Thoracic aorta (tissue), 2 donors: ENCODE measurements around the gene PDE4C. TPM values are rescaled to one million over a fixed set of nuclear protein-coding genes. Genes with fewer than 3 reads are reported as not detected.

Source experiments
- ATAC-seq: fragments of 150-250 bp; one replicate; pipeline ENCODE4 v1.8.0; 2017; ENCODE audit warnings: low read depth; ENCODE audit not compliant: insufficient number of reproducible peaks, low FRiP score
- DNase-seq: peaks from one replicate; pipeline ENCODE4 v3.0.0-alpha.2; 2020; ENCODE audit warnings: low spot score
- H3K27ac ChIP-seq, 2 donors: fragments of 200-600 bp; sonication (generic); 1 replicate in 1 of 2; 2 replicates in 1 of 2; pipeline ENCODE4 v1.5.1; 2016; ENCODE audit warnings: mild to moderate bottlenecking in 2 of 2, moderate library complexity in 2 of 2
- H3K27me3 ChIP-seq: fragments of 200-600 bp; sonication (generic); replicated peaks from 2 replicates; pipeline ENCODE4 v1.6.0; 2016; ENCODE audit warnings: mild to moderate bottlenecking; ENCODE audit not compliant: insufficient read depth
- H3K36me3 ChIP-seq: fragments of 200-600 bp; sonication (generic); one replicate; pipeline ENCODE4 v1.5.1; 2016
- H3K4me1 ChIP-seq, 2 donors: fragments of 200-600 bp; sonication (generic); 1 replicate in 1 of 2; 2 replicates in 1 of 2; pipeline versions ENCODE4 v1.5.1 to v1.6.0; 2016; ENCODE audit warnings: low read depth in 2 of 2, mild to moderate bottlenecking in 1 of 2; ENCODE audit not compliant: control insufficient read depth in 1 of 2
- H3K4me3 ChIP-seq: fragments of 200-600 bp; sonication (generic); 2 replicates; pipeline ENCODE4 v1.5.1; 2016; ENCODE audit warnings: mild to moderate bottlenecking
- H3K9me3 ChIP-seq: fragments of 200-600 bp; sonication (generic); 2 replicates; pipeline ENCODE4 v1.5.1; 2016
- CTCF ChIP-seq: fragments of 200-600 bp; sonication (generic); IDR thresholded peaks from one replicate; pipeline ENCODE4 v1.5.1; 2019; ENCODE audit warnings: antibody characterized with exemption
- total RNA-seq, 2 donors: library from RNA; depleted of rRNA; stranded (reverse); fragments of >200 nt; gene quantifications; one replicate each; pipeline versions ENCODE4 v1.1.0 to v1.2.3, GENCODE V29; 2016

The PDE4C gene
- total RNA-seq, 2 donors from 2014 or later = 0.41 to 0.42 TPM

DNA sequence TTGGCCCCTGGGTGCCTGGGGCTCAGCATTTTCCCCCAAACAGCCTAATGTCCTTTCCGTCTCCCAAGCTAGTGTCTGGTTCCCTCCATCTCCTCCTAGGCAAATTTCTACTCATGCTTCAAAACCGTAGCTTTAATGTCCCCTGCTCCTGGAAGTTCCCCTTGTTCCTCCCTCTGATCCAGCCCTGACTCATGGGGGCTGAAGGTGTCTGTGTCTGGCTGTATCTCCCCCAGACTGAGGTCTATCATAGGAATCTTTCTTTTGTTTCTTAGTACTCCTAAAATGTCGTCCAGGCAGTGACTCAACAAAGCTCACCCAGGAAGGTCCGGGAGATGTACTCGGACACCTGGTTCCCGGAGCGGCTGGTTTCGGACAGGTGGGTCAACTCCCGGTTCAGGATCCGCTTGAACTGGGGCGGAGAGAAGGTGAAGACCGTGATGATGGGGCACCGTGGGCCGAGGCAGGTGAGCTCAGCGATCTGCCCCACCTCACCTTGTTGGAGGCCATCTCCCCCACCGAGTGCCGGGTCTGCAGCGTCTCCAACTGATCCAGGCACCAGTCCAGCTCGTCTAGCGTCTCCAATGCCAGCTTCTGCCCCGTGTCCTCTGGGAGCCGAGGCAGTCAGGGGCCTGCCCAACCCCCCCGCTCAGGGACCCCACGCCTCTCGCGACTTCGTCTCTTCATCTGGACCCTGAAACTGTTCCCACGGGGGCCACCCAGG is 6.2 kb downstream of the PDE4C start:
- Histone ChIP-seq H3K27me3 (peaks cover 4% of the 10 kb centered on the region), H3K36me3 (no peaks in the 10 kb centered on the region), H3K27ac (no peak overlapping the region), H3K4me1 (peaks cover 8 to 10% of the 10 kb centered on the region in 2 donors), H3K4me3 (no peak overlapping the region), H3K9me3 (no peaks in the 10 kb centered on the region)
- no peak for ATAC-seq
- DNase-seq = no peak
- TF ChIP-seq CTCF = no peak

- no peak overlapping the region for H3K27ac ChIP-seq
- TF ChIP-seq CTCF = no peak
- no peak for DNase-seq
- H3K4me3 ChIP-seq = no peak overlapping the region
- H3K36me3 ChIP-seq = no peaks in the 10 kb centered on the region
- no peaks in the 10 kb centered on the region for H3K9me3 ChIP-seq
- no peaks in the 10 kb centered on the region for H3K27me3 ChIP-seq
- no peak for ATAC-seq
- no peaks in the 10 kb centered on the region for H3K4me1 ChIP-seq
Measured at GRCh38 chr19:18218600-18218999, 7.6 kb downstream of the PDE4C start.

DNA sequence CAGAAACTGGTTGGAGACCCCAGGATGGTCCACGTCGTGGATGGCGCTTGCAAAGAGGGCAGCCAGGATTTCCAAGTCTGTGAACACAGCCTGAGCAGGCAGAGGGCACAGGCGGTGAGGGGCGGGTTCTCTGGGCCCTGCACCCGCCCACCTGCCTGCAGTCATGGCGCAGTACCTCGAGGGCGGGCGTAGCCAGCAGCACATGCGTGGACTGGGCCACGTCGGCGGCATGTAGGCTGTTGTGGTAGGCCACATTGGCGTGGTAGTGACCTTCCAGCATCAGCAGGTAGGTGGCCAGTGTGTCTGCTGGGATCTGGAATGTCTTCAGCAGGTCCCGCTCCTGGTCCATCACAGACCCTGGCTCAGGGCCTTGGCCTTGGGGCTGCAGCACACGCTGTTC is 8.1 kb downstream of the PDE4C start:
- no peak for ATAC-seq
- H3K27ac ChIP-seq = no peak overlapping the region
- DNase-seq = no peak

GRCh38 chr19:18216789-18217188 is 9.4 kb downstream of the PDE4C start:
- Histone ChIP-seq H3K27me3 (no peaks in the 10 kb centered on the region), H3K27ac (no peak overlapping the region), H3K4me1 (no peaks in the 10 kb centered on the region), H3K36me3 (no peaks in the 10 kb centered on the region), H3K4me3 (no peak overlapping the region), H3K9me3 (no peaks in the 10 kb centered on the region)
- ATAC-seq (no peak), DNase-seq (no peak)
- no peak for TF ChIP-seq CTCF

More for the DNA sequence above, 8.1 kb downstream of the PDE4C start:
- no peak overlapping the region for H3K4me3 ChIP-seq
- TF ChIP-seq CTCF = no peak
- H3K4me1 ChIP-seq = no peaks in the 10 kb centered on the region
- no peaks in the 10 kb centered on the region for H3K27me3 ChIP-seq
- H3K9me3 ChIP-seq = no peaks in the 10 kb centered on the region
- no peaks in the 10 kb centered on the region for H3K36me3 ChIP-seq

GRCh38 chr19:18214779-18215433 is 11.3 kb downstream of the PDE4C start:
- Histone ChIP-seq H3K9me3 (no peaks in the 10 kb centered on the region), H3K27ac (no peak overlapping the region), H3K27me3 (no peaks in the 10 kb centered on the region), H3K4me3 (no peak overlapping the region), H3K36me3 (no peaks in the 10 kb centered on the region), H3K4me1 (no peaks in the 10 kb centered on the region)
- DNase-seq (no peak), ATAC-seq (no peak)
- no peak for TF ChIP-seq CTCF
